CD14-positive monocyte (primary cell): ENCODE data around the gene EMC8. TPM values are rescaled to one million over a fixed set of nuclear protein-coding genes. Genes with fewer than 3 reads are reported as not detected.
A peak's percentile ranks its signal among the peaks of the same experiment; 100 is the strongest.

ENCODE experiments used
- DNase-seq, 3 donors: peaks; one replicate each; pipeline ENCODE4 v3.0.0-alpha.2; 2011 to 2022
- H2AFZ ChIP-seq: 2 replicates; pipeline ENCODE4 v1.6.0; 2012; ENCODE audit warnings: mild to moderate bottlenecking, low read depth, low read length, inconsistent platforms; ENCODE audit not compliant: insufficient read depth, poor library complexity, severe bottlenecking
- H3K27ac ChIP-seq, 2 donors: 1 replicate in 1 of 2; 2 replicates in 1 of 2; pipeline ENCODE4 v1.5.1; 2012 to 2013; ENCODE audit warnings: low read length in 2 of 2, control low read depth in 1 of 2, inconsistent platforms in 1 of 2, low read depth in 1 of 2, mild to moderate bottlenecking in 1 of 2
- H3K27me3 ChIP-seq, 2 donors: one replicate each; pipeline versions ENCODE4 v1.6.0 to v1.6.1; 2011 to 2013; ENCODE audit warnings: low read length in 2 of 2; ENCODE audit not compliant: control insufficient read depth in 2 of 2, insufficient read depth in 2 of 2
- H3K36me3 ChIP-seq, 2 donors: replicated peaks in 1 of 2; 1 replicate in 1 of 2; 2 replicates in 1 of 2; pipeline versions ENCODE4 v1.5.1 to v1.6.1; 2012 to 2013; ENCODE audit warnings: low read length in 2 of 2, control low read depth in 1 of 2, inconsistent platforms in 1 of 2, mild to moderate bottlenecking in 1 of 2; ENCODE audit not compliant: insufficient read depth in 2 of 2, control insufficient read depth in 1 of 2
- H3K4me1 ChIP-seq, 2 donors: 1 replicate in 1 of 2; 2 replicates in 1 of 2; pipeline versions ENCODE4 v1.5.1 to v1.6.1; 2012 to 2013; ENCODE audit warnings: low read length in 2 of 2, control low read depth in 1 of 2, inconsistent platforms in 1 of 2, mild to moderate bottlenecking in 1 of 2, moderate library complexity in 1 of 2; ENCODE audit not compliant: insufficient read depth in 2 of 2, control insufficient read depth in 1 of 2
- H3K4me2 ChIP-seq: replicated peaks from 2 replicates; pipeline ENCODE3; 2012; ENCODE audit warnings: low read length, moderate library complexity, mild to moderate bottlenecking; ENCODE audit not compliant: poor library complexity, severe bottlenecking; ENCODE audit errors: extremely low read depth
- H3K4me3 ChIP-seq, 3 experiments: fragments of 200-600 bp in 1 of 3; sonication (generic) in 1 of 3; replicated peaks in 1 of 3; 1 replicate in 2 of 3; 2 replicates in 1 of 3; pipeline ENCODE4 v1.5.1; 2011 to 2013; ENCODE audit warnings: low read length in 3 of 3, mild to moderate bottlenecking in 3 of 3, control low read depth in 2 of 3, low read depth in 2 of 3, inconsistent platforms in 1 of 3, moderate library complexity in 1 of 3
- H3K79me2 ChIP-seq: 2 replicates; pipeline ENCODE4 v1.6.0; 2012; ENCODE audit warnings: mild to moderate bottlenecking, control low read depth, inconsistent platforms, low read length, moderate library complexity; ENCODE audit not compliant: insufficient read depth
- H3K9ac ChIP-seq: 2 replicates; pipeline ENCODE4 v1.6.0; 2017; ENCODE audit warnings: low read length, mild to moderate bottlenecking; ENCODE audit not compliant: insufficient read depth, poor library complexity, severe bottlenecking
- H3K9me3 ChIP-seq, 2 donors: replicated peaks in 1 of 2; 1 replicate in 1 of 2; 2 replicates in 1 of 2; pipeline versions ENCODE4 v1.5.1 to v1.6.1; 2012 to 2013; ENCODE audit warnings: low read length in 2 of 2, control low read depth in 1 of 2; ENCODE audit not compliant: control insufficient read depth in 1 of 2, insufficient read depth in 1 of 2
- H4K20me1 ChIP-seq: 2 replicates; pipeline ENCODE4 v1.6.0; 2012; ENCODE audit warnings: mild to moderate bottlenecking, low read length, control low read depth, moderate library complexity; ENCODE audit not compliant: insufficient read depth
- H3K27ac Mint-ChIP-seq, 7 donors: one replicate each; pipeline ENCODE4 v1.8.0; 2020; ENCODE audit warnings: mild to moderate bottlenecking in 7 of 7, mixed read lengths in 7 of 7, moderate library complexity in 6 of 7, inconsistent platforms in 2 of 7
- H3K27me3 Mint-ChIP-seq, 3 donors: one replicate each; pipeline ENCODE4 v1.8.0; 2021 to 2022; ENCODE audit warnings: low read depth in 3 of 3, mild to moderate bottlenecking in 3 of 3, mixed read lengths in 3 of 3, moderate library complexity in 3 of 3, inconsistent platforms in 1 of 3
- H3K36me3 Mint-ChIP-seq, 2 donors: one replicate each; pipeline ENCODE4 v1.8.0; 2020; ENCODE audit warnings: mixed read lengths in 2 of 2, inconsistent platforms in 1 of 2, mild to moderate bottlenecking in 1 of 2
- H3K4me1 Mint-ChIP-seq: one replicate; pipeline ENCODE4 v1.8.0; 2020; ENCODE audit warnings: mild to moderate bottlenecking, mixed read lengths
- H3K4me3 Mint-ChIP-seq, 2 donors: one replicate each; pipeline ENCODE4 v1.8.0; 2020; ENCODE audit warnings: mild to moderate bottlenecking in 2 of 2, mixed read lengths in 2 of 2, moderate library complexity in 1 of 2
- H3K9me3 Mint-ChIP-seq, 7 donors: one replicate each; pipeline ENCODE4 v1.8.0; 2020 to 2022; ENCODE audit warnings: mixed read lengths in 7 of 7, mild to moderate bottlenecking in 6 of 7, moderate library complexity in 6 of 7, inconsistent platforms in 2 of 7
- CTCF ChIP-seq: fragments of 200-600 bp; IDR thresholded peaks from one replicate; pipeline ENCODE4 v1.8.0; 2022; ENCODE audit warnings: antibody characterized with exemption, mild to moderate bottlenecking
- WGBS: methylation state at CpG from one replicate; pipeline ENCODE4 v1.1.5; 2013; ENCODE audit warnings: missing lambda C conversion rate; ENCODE audit not compliant: insufficient coverage; 5-methylcytosine and 5-hydroxymethylcytosine counted together
- intact Hi-C, 2 donors: fragments of 100-400 bp; cut with micrococcal nuclease; formaldehyde crosslinking; loops; one replicate each; pipeline versions ENCODE4 v1.15.0 to v1.15.1; 2023
- polyA plus RNA-seq, 3 donors: library from polyadenylated mRNA; depleted of rRNA in 1 of 3; unstranded in 2 of 3; stranded (reverse) in 1 of 3; fragments of 300-500 nt in 2 of 3; fragments of >200 nt in 1 of 3; fragmentation: Illumina TruSeq in 2 of 3; gene quantifications; 1 replicate in 2 of 3; 2 replicates in 1 of 3; pipeline ENCODE4 v1.2.3, GENCODE V29; 2012 to 2021
- small RNA-seq: library from RNA; depleted of rRNA; stranded (forward); fragments of <200 nt; gene quantifications from one replicate; pipeline ENCODE3, GENCODE V24; 2012; ENCODE audit warnings: low read depth; ENCODE audit not compliant: insufficient read length

Gene EMC8
- polyA plus RNA-seq, 3 donors, result 28.2 to 30.0 (median 29.9) TPM

DNA sequence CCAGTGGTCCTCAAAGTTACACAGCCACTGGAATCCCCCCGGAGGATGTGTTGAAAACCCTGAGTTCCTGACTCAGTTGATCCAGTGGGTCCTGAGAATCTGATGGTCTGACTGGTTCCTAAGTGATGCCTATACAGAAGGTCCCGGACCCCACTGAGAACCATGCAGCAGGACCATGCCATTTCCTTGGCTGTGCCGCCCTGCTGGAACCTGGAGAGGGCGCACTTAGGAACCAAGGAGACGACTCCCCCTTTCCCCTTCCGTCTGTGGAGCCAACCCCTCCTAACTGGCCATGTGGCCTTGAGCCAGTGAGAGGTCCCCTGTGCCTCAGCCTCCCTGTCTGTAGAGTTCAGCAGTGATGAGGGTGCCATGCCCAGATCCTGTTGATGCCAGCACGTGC lies 70.5 kb downstream of the EMC8 start:
- WGBS, result 97% methylated on average over 3 of the region's 7 CpGs
- H3K27me3 Mint-ChIP-seq, result peaks cover 0 to 4% (median 2%) of the 10 kb centered on the region in 3 donors
- no peak overlapping the region for H3K9ac ChIP-seq
- H3K36me3 ChIP-seq, result peaks cover 14 to 19% of the 10 kb centered on the region in 2 donors
- H3K4me2 ChIP-seq, result no peak overlapping the region
- H3K9me3 ChIP-seq, result no peaks in the 10 kb centered on the region
- H3K4me3 ChIP-seq, result peak overlapping the region in 1 of 3 experiments; percentile 62
- H3K79me2 ChIP-seq, result peaks cover 55% of the 10 kb centered on the region
- no peaks in the 10 kb centered on the region for H3K27me3 ChIP-seq
- H3K9me3 Mint-ChIP-seq, result no peaks in the 10 kb centered on the region
- H4K20me1 ChIP-seq, result no peaks in the 10 kb centered on the region
- H3K4me3 Mint-ChIP-seq, result no peak overlapping the region
- H3K27ac ChIP-seq, result peak overlapping the region; percentile 82 to 93
- peak; percentile 47 for TF ChIP-seq CTCF
- H3K4me1 ChIP-seq, result peaks cover 52 to 55% of the 10 kb centered on the region in 2 donors
- no peak for DNase-seq
- peak overlapping the region in 6 of 7 donors; percentile 91 to 97 (median 94) for H3K27ac Mint-ChIP-seq
- H3K36me3 Mint-ChIP-seq, result peaks cover 24 to 28% of the 10 kb centered on the region in 2 donors
- H3K4me1 Mint-ChIP-seq, result peaks cover 52% of the 10 kb centered on the region
- intact Hi-C loops, result no loop called here
- H2AFZ ChIP-seq, result peak overlapping the region; percentile 79

Small RNA genes within 50 kb of the gene (small RNA-seq; reads per million reads assigned to genes)
- gene RNU1-103P, result not detected

Other genes with a start within 250 kb of the EMC8 start
- 10 to 100 TPM in 1 of 3 donors, under 1 TPM in 2; 0.67 to 38.9 (median 0.86) TPM for gene GSE1, start 186.2 kb downstream of the EMC8 start, polyA plus RNA-seq
- gene GINS2, start 110.6 kb downstream of the EMC8 start, polyA plus RNA-seq, result under 1 TPM in 2 of 3 donors, not detected in 1; 0.13 to 0.28 TPM
- 10 to 100 TPM; 11.3 to 26.6 (median 24.1) TPM for gene C16orf74, start 48.4 kb downstream of the EMC8 start, polyA plus RNA-seq
- 1,000 to 10,000 TPM in 2 of 3 donors, 100 to 1,000 TPM in 1; 985 to 1,312 (median 1,132) TPM for gene COX4I1, start 151 bp upstream of the EMC8 start, polyA plus RNA-seq
- 100 to 1,000 TPM; 157 to 187 (median 184) TPM for gene IRF8, start 99.6 kb upstream of the EMC8 start, polyA plus RNA-seq